HepG2 (cell line): ENCODE measurements around the gene RRN3.
"Not testable (repeated sequence)": the region's sequence is repeated elsewhere in the genome, so short reads cannot be mapped to it uniquely, and the experiment has no call there.

Experiments used
- ARID2 ChIP-seq: sonication (generic); formaldehyde crosslinking; IDR thresholded peaks from 2 replicates; pipeline ENCODE4 v1.8.1; 2022; ENCODE audit warnings: mild to moderate bottlenecking, missing genetic modification reagents, borderline replicate concordance
- BHLHE40 ChIP-seq: IDR thresholded peaks from 2 replicates; pipeline ENCODE4 v1.6.1; 2011; ENCODE audit warnings: low read length, improper control_type of control experiment
- LCORL ChIP-seq, 2 experiments: fragments of 450-650 bp in 1 of 2; sonication (generic) in 1 of 2; formaldehyde crosslinking in 1 of 2; IDR thresholded peaks; 2 replicates each; pipeline versions ENCODE4 v1.5.0 to v1.6.1; 2017 to 2020; ENCODE audit warnings: antibody characterized with exemption in 1 of 2, missing genetic modification reagents in 1 of 2
- MED1 ChIP-seq: sonication (generic); formaldehyde crosslinking; IDR thresholded peaks from 2 replicates; pipeline ENCODE4 v1.4.0; 2020; ENCODE audit warnings: missing genetic modification reagents
- SP1 ChIP-seq, 2 experiments: fragments of 450-650 bp in 1 of 2; sonication (generic) in 1 of 2; formaldehyde crosslinking in 1 of 2; IDR thresholded peaks; 2 replicates each; pipeline versions ENCODE4 v1.4.0 to v1.6.1; 2016 to 2020; ENCODE audit warnings: missing genetic modification reagents in 1 of 2
- ZNF496 ChIP-seq: sonication (generic); formaldehyde crosslinking; IDR thresholded peaks from 2 replicates; pipeline ENCODE4 v1.8.1; 2023; ENCODE audit warnings: mild to moderate bottlenecking, moderate library complexity, missing genetic modification reagents; ENCODE audit not compliant: insufficient replicate concordance
- TF ChIP-seq, protein P1 (sequence below): IDR thresholded peaks from 2 replicates; pipeline ENCODE4 v1.6.1; 2012; ENCODE audit warnings: inconsistent platforms
- TF ChIP-seq, protein P2 (sequence below): sonication (generic); formaldehyde crosslinking; IDR thresholded peaks from 2 replicates; pipeline ENCODE4 v1.5.0; 2020; ENCODE audit warnings: mild to moderate bottlenecking, missing genetic modification reagents, moderate library complexity
- TF ChIP-seq, protein P3 (sequence below): sonication (generic); formaldehyde crosslinking; IDR thresholded peaks from 2 replicates; pipeline ENCODE4 v1.4.0; 2020; ENCODE audit warnings: missing genetic modification reagents

DNA sequence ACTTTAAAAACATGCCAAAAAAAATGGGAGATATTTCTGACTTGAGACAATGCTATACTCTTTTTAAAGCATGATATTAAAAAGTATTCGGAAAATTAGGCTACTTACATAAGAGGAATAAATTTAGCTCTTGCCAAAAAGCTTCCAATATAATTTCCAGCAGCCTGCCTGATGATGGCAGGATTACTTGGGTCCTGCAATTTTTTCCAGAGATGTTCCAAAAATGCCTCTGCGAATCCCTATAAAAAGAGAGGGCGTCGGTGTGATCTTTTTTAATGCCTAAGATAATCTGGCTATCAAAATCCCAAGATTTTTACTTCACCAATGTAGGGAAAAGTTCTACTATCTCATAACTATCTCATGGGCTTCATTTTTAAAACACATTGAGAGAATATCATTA, 23.1 kb downstream of the RRN3 start:
- not testable (repeated sequence) for TF ChIP-seq ZNF496 (CRISPR knock-in tag); ARID2 (CRISPR knock-in tag); BHLHE40; MED1 (CRISPR knock-in tag); SP1 (IDR thresholded peaks at IDR 0.05); SP1 (CRISPR knock-in tag; IDR thresholded peaks at IDR 0.05); LCORL (IDR thresholded peaks at IDR 0.05); LCORL (CRISPR knock-in tag; IDR thresholded peaks at IDR 0.05)
- TF ChIP-seq, protein P1, sequence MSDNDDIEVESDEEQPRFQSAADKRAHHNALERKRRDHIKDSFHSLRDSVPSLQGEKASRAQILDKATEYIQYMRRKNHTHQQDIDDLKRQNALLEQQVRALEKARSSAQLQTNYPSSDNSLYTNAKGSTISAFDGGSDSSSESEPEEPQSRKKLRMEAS = not testable (repeated sequence)
- TF ChIP-seq, protein P2, sequence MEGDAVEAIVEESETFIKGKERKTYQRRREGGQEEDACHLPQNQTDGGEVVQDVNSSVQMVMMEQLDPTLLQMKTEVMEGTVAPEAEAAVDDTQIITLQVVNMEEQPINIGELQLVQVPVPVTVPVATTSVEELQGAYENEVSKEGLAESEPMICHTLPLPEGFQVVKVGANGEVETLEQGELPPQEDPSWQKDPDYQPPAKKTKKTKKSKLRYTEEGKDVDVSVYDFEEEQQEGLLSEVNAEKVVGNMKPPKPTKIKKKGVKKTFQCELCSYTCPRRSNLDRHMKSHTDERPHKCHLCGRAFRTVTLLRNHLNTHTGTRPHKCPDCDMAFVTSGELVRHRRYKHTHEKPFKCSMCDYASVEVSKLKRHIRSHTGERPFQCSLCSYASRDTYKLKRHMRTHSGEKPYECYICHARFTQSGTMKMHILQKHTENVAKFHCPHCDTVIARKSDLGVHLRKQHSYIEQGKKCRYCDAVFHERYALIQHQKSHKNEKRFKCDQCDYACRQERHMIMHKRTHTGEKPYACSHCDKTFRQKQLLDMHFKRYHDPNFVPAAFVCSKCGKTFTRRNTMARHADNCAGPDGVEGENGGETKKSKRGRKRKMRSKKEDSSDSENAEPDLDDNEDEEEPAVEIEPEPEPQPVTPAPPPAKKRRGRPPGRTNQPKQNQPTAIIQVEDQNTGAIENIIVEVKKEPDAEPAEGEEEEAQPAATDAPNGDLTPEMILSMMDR = not testable (repeated sequence)
- TF ChIP-seq, protein P3, sequence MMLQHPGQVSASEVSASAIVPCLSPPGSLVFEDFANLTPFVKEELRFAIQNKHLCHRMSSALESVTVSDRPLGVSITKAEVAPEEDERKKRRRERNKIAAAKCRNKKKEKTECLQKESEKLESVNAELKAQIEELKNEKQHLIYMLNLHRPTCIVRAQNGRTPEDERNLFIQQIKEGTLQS (CRISPR knock-in tag) = not testable (repeated sequence)
